Activated CD4-positive, alpha-beta T cell treated with anti-CD3 and anti-CD28 coated beads for 1 hour (primary cell): ENCODE data around the gene CDHR4.
"Not testable (repeated sequence)": the region's sequence is repeated elsewhere in the genome, so short reads cannot be mapped to it uniquely, and the experiment has no call there.

Source experiments
- DNase-seq: peaks from one replicate; pipeline ENCODE4 v3.0.0-alpha.2; 2020

Gene CDHR4

GRCh38 chr3:49779358-49780079, 20.2 kb downstream of the CDHR4 start:
- DNase-seq, result no peak

DNA sequence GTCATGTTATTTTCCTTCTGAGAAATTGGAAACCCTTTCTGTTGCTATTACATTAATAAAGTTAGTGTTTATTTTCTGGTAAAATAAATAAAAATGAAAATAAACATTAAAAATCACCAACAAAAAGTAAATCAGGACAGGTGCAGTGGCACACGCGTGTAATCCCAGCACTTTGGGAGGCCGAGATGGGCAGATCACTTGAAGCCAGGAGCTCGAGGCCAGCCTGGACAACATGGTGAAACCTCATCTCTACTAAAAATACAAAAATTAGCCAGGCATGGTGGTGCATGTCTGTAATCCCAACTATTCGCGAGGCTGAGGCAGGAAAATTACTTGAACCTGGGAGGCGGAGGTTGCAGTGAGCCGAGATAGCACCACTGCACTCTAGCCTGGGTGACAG, 23.6 kb downstream of the CDHR4 start:
- DNase-seq, result not testable (repeated sequence)

DNA sequence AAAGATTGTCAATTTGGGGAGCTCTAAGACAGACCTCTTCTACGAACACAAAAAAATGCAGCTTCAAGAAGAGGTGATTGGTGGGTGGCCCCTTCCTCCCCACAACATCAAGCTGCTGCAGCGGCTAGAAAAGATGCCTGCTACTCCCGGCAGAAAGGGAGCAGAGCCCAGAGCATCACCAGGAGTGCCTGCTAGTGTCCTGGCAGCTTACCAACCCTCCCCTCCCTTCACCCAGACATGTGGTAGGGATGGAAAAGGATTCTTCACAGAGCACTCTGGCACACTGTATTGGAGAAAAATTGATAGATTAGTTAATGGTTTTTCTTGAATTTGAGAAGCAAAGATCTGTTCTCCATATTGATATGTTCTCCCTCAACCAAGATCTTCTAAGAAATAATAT, 24.1 kb downstream of the CDHR4 start:
- no peak for DNase-seq

DNA sequence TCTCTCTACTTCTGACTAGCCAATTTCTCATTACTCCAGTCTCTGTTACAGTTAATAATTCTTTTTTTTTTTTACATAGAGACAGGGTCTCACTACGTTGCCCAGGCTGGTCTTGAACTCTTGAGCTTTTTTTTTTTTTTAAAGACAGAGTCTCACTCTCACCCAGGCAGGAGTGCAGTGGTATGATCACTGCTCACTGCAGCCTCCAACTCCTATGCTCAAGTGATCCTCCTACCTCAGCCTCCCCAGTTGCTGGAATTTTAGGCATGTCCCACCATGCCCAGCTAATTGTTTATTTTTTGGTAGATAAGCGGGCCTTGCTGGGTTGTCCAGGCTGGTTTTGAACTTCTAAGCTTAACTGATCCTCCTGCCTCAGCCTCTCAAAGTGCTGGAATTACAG, 27.0 kb downstream of the CDHR4 start:
- no peak for DNase-seq

- no peak for DNase-seq
Measured at GRCh38 chr3:49771340-49771938, 28.2 kb downstream of the CDHR4 start.

GRCh38 chr3:49769926-49770325, 29.7 kb downstream of the CDHR4 start:
- no peak for DNase-seq

- DNase-seq, result no peak
Measured at GRCh38 chr3:49769286-49769915, 30.3 kb downstream of the CDHR4 start.

DNA sequence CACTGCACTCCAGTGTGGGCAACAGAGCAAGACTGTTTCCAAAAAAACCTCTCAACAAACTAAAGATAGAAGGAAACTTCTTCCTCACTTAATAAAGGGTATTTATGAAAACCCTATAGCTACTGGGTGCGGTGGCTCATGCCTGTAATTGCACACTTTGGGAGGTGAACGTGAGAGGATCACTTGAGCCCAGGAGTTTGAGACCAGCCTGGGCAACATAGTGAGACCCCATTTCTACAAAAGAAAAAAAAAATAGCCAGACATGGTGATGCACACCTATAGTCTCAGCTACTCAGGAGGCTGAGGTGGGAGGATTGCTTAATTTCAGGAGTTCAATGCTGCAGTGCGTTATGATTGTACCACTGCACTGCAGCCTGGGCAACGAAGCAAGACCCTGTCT, 35.7 kb downstream of the CDHR4 start:
- no peak for DNase-seq

- no peak for DNase-seq
Measured at GRCh38 chr3:49761661-49762060, 38.0 kb downstream of the CDHR4 start.

- DNase-seq, result no peak
Measured at GRCh38 chr3:49759226-49759625, 40.4 kb downstream of the CDHR4 start.

GRCh38 chr3:49757197-49757596, 42.5 kb downstream of the CDHR4 start:
- DNase-seq, result no peak

DNA sequence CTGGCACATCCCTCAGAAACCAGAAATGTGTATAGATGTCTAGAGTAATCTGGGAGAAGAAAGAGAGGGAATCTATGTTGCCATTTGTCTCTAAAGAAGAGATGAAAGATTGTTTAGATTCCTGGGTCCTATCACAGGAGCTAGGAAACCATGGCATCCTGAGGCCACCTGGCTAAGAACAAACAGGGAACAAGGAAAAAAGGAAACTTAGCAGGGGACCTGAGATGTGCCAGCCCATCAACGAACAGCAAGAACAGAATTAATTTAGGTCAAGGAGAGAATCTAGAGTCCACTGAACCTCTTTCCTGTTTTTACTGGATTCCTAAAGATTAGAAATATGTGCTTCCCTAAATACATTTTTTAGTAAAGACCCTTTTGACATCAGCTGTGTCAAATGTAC, 43.6 kb downstream of the CDHR4 start:
- no peak for DNase-seq

GRCh38 chr3:49754536-49754935, 45.1 kb downstream of the CDHR4 start:
- DNase-seq, result no peak

GRCh38 chr3:49751501-49751900, 48.2 kb downstream of the CDHR4 start:
- no peak for DNase-seq

DNA sequence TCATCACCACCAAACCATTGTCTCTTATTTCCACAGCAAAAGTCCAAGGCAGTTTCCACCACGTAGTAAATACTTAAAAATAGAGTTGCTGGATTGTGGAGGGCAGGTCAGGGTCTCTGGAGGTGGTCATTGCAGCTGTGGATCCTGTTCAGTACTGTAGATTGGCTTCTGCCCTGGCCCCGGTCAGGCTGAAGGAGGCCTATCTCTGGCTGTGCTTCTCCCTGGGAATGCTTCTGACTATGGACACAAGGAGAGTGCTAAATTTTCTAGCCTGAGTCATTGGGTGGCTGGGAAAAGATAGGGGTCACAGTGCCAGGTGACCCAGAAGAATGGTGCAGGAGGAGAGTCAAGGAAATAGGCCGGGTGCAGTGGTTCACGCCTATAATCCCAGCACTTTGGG, 49.6 kb downstream of the CDHR4 start:
- DNase-seq, result no peak

- DNase-seq, result not testable (repeated sequence)
Measured at GRCh38 chr3:49748874-49749273, 50.8 kb downstream of the CDHR4 start.

DNA sequence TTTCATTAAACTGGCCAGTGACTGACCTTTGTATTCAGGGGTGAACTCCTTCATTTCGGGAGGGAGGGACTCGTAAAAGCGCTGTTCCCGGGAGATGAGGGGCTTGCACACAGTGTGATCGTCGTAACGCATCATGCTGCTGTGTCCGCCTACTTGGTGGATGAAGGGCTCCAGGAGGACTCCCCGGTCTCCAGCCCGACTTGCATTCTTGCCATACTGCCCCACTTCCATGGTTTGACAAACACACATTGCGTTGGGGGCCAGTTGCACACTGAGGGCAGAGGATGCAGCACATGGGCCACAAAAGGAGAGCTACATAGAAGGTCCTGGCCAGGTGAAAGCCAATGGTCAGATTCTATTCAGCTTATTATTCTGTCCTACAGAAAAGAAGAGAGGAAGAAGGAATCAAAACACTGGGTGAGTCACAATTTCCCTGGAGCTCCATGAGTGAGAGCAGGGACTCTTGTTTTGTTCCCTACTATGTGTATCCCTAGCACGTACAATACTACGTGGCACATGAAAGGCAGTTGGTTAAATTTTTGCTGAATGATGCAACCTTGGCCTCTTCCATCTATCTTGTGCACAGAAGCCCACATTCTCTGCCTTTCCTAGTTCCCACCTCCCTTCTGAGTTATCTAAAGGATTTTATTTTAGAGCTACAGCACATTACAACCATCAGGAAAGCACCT, 51.7 kb downstream of the CDHR4 start:
- DNase-seq, result no peak

GRCh38 chr3:49745986-49746385, 53.7 kb downstream of the CDHR4 start:
- DNase-seq, result no peak
